NCI-H446 (cell line): ENCODE results near the gene PAK3.

Experiments
- DNase-seq, 2 experiments: peaks; one replicate each; lab custom pipeline; 2025; lab: John Stamatoyannopoulos, UW

Gene PAK3

GRCh38 chrX:111262086-111262485 is 166.1 kb downstream of the PAK3 start:
- DNase-seq: no peak

- DNase-seq: no peak
Observed at GRCh38 chrX:111264385-111264784, 168.4 kb downstream of the PAK3 start.

GRCh38 chrX:111265486-111265885 is 169.5 kb downstream of the PAK3 start:
- DNase-seq: peak in 1 of 2 experiments; percentile 2

- DNase-seq: no peak
Observed at GRCh38 chrX:111268506-111268905, 172.5 kb downstream of the PAK3 start.

GRCh38 chrX:111270339-111270738 is 174.3 kb downstream of the PAK3 start, which contains the start of gene CAPN6:
Gene CAPN6 (minus strand): TSS chrX:111270483. CDS start chrX:111263936, 6,547 bp downstream.
- DNase-seq: no peak
